ENCODE measurements around the gene TPSD1. TPM values are rescaled to one million over a fixed set of nuclear protein-coding genes. Genes with fewer than 3 reads are reported as not detected.
A peak's percentile ranks its signal among the peaks of the same experiment; 100 is the strongest.

The TPSD1 gene
- total and polyA plus RNA-seq, 9 of the 15 experiments (the other 6 are each of a cell fraction or from before 2014, with no cell fraction given) = not detected

DNA sequence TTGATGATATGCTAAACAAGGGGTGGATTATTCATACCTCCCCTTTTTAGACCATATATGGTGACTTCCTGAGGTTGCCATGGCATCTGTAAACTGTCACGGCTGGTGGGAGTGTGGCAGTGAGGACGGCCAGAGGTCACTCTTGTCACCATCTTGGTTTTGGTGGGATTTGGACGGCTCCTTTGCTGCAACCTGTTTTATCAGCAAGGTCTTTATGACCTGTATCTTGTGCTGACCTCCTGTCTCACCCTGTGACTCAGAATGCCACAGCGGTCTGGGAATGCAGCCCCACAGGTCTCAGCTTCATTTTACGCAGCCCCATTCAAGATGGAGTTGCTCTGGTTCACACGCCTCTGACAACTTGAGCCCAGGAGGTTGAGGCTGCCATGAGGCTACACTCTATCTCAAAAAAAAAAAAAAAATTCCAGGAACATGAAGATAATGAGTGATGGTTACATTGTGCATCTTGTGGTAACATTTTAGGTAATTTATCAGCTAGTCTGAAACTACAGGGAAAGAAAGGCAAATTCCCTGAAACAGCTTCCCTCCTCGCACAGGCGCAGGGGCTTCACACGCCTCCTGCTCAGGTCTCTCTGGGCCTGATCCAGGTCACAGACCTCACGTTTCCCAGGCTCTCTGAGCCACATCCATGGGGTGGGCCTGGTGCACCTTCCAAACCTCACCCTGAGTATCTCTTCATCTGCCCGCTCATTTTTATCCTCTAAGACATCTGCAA is 38.2 kb downstream of the TPSD1 start (continued):
- TF ChIP-seq ZNF354B (CRISPR knock-in tag; IDR thresholded peaks at IDR 0.05) (peak; percentile 94), ELF1 (tag; IDR thresholded peaks at IDR 0.05) (peak; percentile 44; the same call in 1 of the 2 replicates), STAT5B (CRISPR knock-in tag; IDR thresholded peaks at IDR 0.05) (peak; percentile 94), MTF1 (CRISPR knock-in tag; IDR thresholded peaks at IDR 0.05; ENCODE audit: borderline replicate concordance) (peak; percentile 91), TEAD1 (CRISPR knock-in tag; IDR thresholded peaks at IDR 0.05) (peak in 1 of 2 experiments; percentile 99; a peak in 2 of 4 replicates), MCM5 (IDR thresholded peaks at IDR 0.05; ENCODE audit: low read depth) (no peak), CSDE1 (IDR thresholded peaks at IDR 0.05) (no peak), CHD4 (IDR thresholded peaks at IDR 0.05; ENCODE audit: insufficient read depth, insufficient replicate concordance, low read depth, low read length, poor library complexity, severe bottlenecking) (no peak), GABPB2 (CRISPR knock-in tag; conservative IDR thresholded peaks at IDR 0.05) (0 out of 2 replicates have a peak, but pooled peaks have one; percentile 15), RAD21 (CRISPR knock-in tag; conservative IDR thresholded peaks at IDR 0.05 in 1 of 2, IDR thresholded peaks at IDR 0.05 in 1 of 2) (peak in 1 of 2 experiments; percentile 27; a peak in 1 of 4 replicates), HCFC1 (IDR thresholded peaks at IDR 0.05; ENCODE audit: low read depth, low read length) (no peak), POLR2AphosphoS2 (IDR thresholded peaks at IDR 0.05; ENCODE audit: low read length) (no peak), SIN3B (IDR thresholded peaks at IDR 0.05; ENCODE audit: low read depth) (no peak), PCBP1 (IDR thresholded peaks at IDR 0.05; ENCODE audit: low read depth, low read length, poor library complexity, severe bottlenecking) (no peak), ZKSCAN1 (IDR thresholded peaks at IDR 0.05; ENCODE audit: low read depth, low read length) (no peak), TCF7L2 (IDR thresholded peaks at IDR 0.05; ENCODE audit: low read depth, low read length) (no peak), POU5F1 (IDR thresholded peaks at IDR 0.05; ENCODE audit: borderline replicate concordance, low read depth, low read length, partially characterized antibody) (no peak), HOXB6 (CRISPR knock-in tag; IDR thresholded peaks at IDR 0.05; ENCODE audit: borderline replicate concordance) (peak; percentile 81; the same call in 1 of the 2 replicates)
- TF ChIP-seq, protein P1, sequence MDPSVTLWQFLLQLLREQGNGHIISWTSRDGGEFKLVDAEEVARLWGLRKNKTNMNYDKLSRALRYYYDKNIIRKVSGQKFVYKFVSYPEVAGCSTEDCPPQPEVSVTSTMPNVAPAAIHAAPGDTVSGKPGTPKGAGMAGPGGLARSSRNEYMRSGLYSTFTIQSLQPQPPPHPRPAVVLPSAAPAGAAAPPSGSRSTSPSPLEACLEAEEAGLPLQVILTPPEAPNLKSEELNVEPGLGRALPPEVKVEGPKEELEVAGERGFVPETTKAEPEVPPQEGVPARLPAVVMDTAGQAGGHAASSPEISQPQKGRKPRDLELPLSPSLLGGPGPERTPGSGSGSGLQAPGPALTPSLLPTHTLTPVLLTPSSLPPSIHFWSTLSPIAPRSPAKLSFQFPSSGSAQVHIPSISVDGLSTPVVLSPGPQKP (CRISPR knock-in tag; IDR thresholded peaks at IDR 0.05) = no peak
- TF ChIP-seq, protein P2, sequence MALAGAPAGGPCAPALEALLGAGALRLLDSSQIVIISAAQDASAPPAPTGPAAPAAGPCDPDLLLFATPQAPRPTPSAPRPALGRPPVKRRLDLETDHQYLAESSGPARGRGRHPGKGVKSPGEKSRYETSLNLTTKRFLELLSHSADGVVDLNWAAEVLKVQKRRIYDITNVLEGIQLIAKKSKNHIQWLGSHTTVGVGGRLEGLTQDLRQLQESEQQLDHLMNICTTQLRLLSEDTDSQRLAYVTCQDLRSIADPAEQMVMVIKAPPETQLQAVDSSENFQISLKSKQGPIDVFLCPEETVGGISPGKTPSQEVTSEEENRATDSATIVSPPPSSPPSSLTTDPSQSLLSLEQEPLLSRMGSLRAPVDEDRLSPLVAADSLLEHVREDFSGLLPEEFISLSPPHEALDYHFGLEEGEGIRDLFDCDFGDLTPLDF (CRISPR knock-in tag; IDR thresholded peaks at IDR 0.05) = no peak
- TF ChIP-seq, protein P3, sequence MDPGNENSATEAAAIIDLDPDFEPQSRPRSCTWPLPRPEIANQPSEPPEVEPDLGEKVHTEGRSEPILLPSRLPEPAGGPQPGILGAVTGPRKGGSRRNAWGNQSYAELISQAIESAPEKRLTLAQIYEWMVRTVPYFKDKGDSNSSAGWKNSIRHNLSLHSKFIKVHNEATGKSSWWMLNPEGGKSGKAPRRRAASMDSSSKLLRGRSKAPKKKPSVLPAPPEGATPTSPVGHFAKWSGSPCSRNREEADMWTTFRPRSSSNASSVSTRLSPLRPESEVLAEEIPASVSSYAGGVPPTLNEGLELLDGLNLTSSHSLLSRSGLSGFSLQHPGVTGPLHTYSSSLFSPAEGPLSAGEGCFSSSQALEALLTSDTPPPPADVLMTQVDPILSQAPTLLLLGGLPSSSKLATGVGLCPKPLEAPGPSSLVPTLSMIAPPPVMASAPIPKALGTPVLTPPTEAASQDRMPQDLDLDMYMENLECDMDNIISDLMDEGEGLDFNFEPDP (CRISPR knock-in tag; IDR thresholded peaks at IDR 0.05) = peak; percentile 93
- TF ChIP-seq, protein P4, sequence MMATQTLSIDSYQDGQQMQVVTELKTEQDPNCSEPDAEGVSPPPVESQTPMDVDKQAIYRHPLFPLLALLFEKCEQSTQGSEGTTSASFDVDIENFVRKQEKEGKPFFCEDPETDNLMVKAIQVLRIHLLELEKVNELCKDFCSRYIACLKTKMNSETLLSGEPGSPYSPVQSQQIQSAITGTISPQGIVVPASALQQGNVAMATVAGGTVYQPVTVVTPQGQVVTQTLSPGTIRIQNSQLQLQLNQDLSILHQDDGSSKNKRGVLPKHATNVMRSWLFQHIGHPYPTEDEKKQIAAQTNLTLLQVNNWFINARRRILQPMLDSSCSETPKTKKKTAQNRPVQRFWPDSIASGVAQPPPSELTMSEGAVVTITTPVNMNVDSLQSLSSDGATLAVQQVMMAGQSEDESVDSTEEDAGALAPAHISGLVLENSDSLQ (IDR thresholded peaks at IDR 0.05) = peak; percentile 74
